IMR-90 (cell line): Measurements from ENCODE around the gene KRTAP8-1. TPM values are rescaled to one million over a fixed set of nuclear protein-coding genes. Genes with fewer than 3 reads are reported as not detected.

Experiments
- ATAC-seq: fragments of 200-7000 bp; cut with Tn5 transposase; 2 replicates; pipeline ENCODE4 v1.9.1; 2020; ENCODE audit warnings: low read depth, mild to moderate bottlenecking, moderate library complexity
- BruUV-seq: library from RNA; stranded (reverse); fragments of 400-500 nt; replicated peaks from 2 replicates; lab custom pipeline; 2021; lab: Mats Ljungman, UMichigan
- CTCF ChIA-PET: fragments of 300-600 bp; formaldehyde crosslinking; extraction: SDS; loops from one replicate; lab custom pipeline; 2021; ENCODE audit warnings: antibody characterized with exemption; lab: Yijun Ruan, JAX
- POLR2A ChIA-PET: fragments of 300-600 bp; sonication (Branson Sonifier 250); formaldehyde crosslinking; loops from one replicate; lab custom pipeline; 2022; ENCODE audit warnings: antibody characterized with exemption; ENCODE audit not compliant: unreplicated experiment; lab: Charles Lee
- DNase-seq: peaks from one replicate; pipeline ENCODE4 v3.0.0; 2013
- H2AFZ ChIP-seq: replicated peaks from 2 replicates; pipeline ENCODE3; 2013; ENCODE audit warnings: low read length, mild to moderate bottlenecking; ENCODE audit not compliant: poor library complexity
- H2AK5ac ChIP-seq: 2 replicates; pipeline ENCODE4 v1.6.1; 2013; ENCODE audit warnings: low read depth, low read length, inconsistent platforms
- H2AK9ac ChIP-seq: replicated peaks from 2 replicates; pipeline ENCODE3; 2013; ENCODE audit warnings: mild to moderate bottlenecking, low read depth, low read length, moderate library complexity; ENCODE audit not compliant: poor library complexity
- H2BK120ac ChIP-seq: 2 replicates; pipeline ENCODE4 v1.6.1; 2013; ENCODE audit warnings: low read depth, low read length, inconsistent platforms
- H2BK15ac ChIP-seq: 3 replicates; pipeline ENCODE4 v1.6.1; 2013; ENCODE audit warnings: low read depth, low read length, inconsistent platforms
- H2BK20ac ChIP-seq: 2 replicates; pipeline ENCODE4 v1.6.1; 2013; ENCODE audit warnings: low read depth, mild to moderate bottlenecking, inconsistent platforms, low read length, moderate library complexity
- H2BK5ac ChIP-seq: 2 replicates; pipeline ENCODE4 v1.6.1; 2013; ENCODE audit warnings: mild to moderate bottlenecking, low read depth, low read length, inconsistent platforms; ENCODE audit not compliant: poor library complexity, severe bottlenecking
- H3K14ac ChIP-seq: replicated peaks from 2 replicates; pipeline ENCODE4 v1.6.1; 2013; ENCODE audit warnings: low read depth, low read length, inconsistent platforms
- H3K18ac ChIP-seq: 2 replicates; pipeline ENCODE4 v1.6.1; 2013; ENCODE audit warnings: low read depth, low read length, control low read depth
- H3K23ac ChIP-seq: 2 replicates; pipeline ENCODE4 v1.6.1; 2013; ENCODE audit warnings: low read depth, low read length, inconsistent platforms
- H3K27ac ChIP-seq: 2 replicates; pipeline ENCODE4 v1.5.1; 2013; ENCODE audit warnings: mild to moderate bottlenecking, control low read depth, low read length; ENCODE audit not compliant: insufficient read depth
- H3K27me3 ChIP-seq: 2 replicates; pipeline ENCODE4 v1.6.1; 2013; ENCODE audit warnings: low read length; ENCODE audit not compliant: control insufficient read depth, insufficient read depth
- H3K36me3 ChIP-seq: 2 replicates; pipeline ENCODE4 v1.6.1; 2013; ENCODE audit warnings: low read length, mixed read lengths; ENCODE audit not compliant: control insufficient read depth, insufficient read depth
- H3K4ac ChIP-seq: 2 replicates; pipeline ENCODE4 v1.6.1; 2013; ENCODE audit warnings: low read depth, low read length, inconsistent platforms
- H3K4me1 ChIP-seq: 2 replicates; pipeline ENCODE4 v1.6.1; 2013; ENCODE audit warnings: low read length, mixed read lengths; ENCODE audit not compliant: control insufficient read depth, insufficient read depth
- H3K4me2 ChIP-seq: 2 replicates; pipeline ENCODE4 v1.6.1; 2013; ENCODE audit warnings: low read depth, mild to moderate bottlenecking, control low read depth, low read length, moderate library complexity
- H3K4me3 ChIP-seq: 2 replicates; pipeline ENCODE4 v1.5.1; 2013; ENCODE audit warnings: low read depth, mild to moderate bottlenecking, control low read depth, low read length, moderate library complexity; ENCODE audit not compliant: insufficient read depth
- H3K56ac ChIP-seq: 2 replicates; pipeline ENCODE4 v1.6.1; 2013; ENCODE audit warnings: low read length, inconsistent platforms; ENCODE audit not compliant: insufficient read depth; ENCODE audit errors: extremely low read depth
- H3K79me1 ChIP-seq, 2 experiments: 2 replicates each; pipeline ENCODE4 v1.6.1; 2013; ENCODE audit warnings: low read length in 2 of 2, inconsistent platforms in 1 of 2, low read depth in 1 of 2
- H3K9ac ChIP-seq: 2 replicates; pipeline ENCODE4 v1.6.1; 2013; ENCODE audit warnings: low read depth, low read length, control low read depth
- H3K9me1 ChIP-seq: 2 replicates; pipeline ENCODE4 v1.6.1; 2013; ENCODE audit warnings: low read length, inconsistent platforms; ENCODE audit not compliant: insufficient read depth
- H3K9me3 ChIP-seq: 2 replicates; pipeline ENCODE4 v1.6.1; 2013; ENCODE audit warnings: low read length; ENCODE audit not compliant: control insufficient read depth, insufficient read depth
- H4K20me1 ChIP-seq: 2 replicates; pipeline ENCODE4 v1.6.1; 2013; ENCODE audit warnings: low read length, inconsistent platforms; ENCODE audit not compliant: insufficient read depth
- H4K5ac ChIP-seq: 2 replicates; pipeline ENCODE4 v1.6.1; 2013; ENCODE audit warnings: mild to moderate bottlenecking, low read depth, low read length, control low read depth
- H4K8ac ChIP-seq, 2 experiments: 2 replicates each; pipeline ENCODE4 v1.6.1; 2013; ENCODE audit warnings: low read depth in 2 of 2, low read length in 2 of 2, control low read depth in 1 of 2, inconsistent platforms in 1 of 2
- H4K91ac ChIP-seq: 2 replicates; pipeline ENCODE4 v1.6.1; 2013; ENCODE audit warnings: low read depth, low read length, inconsistent platforms; ENCODE audit not compliant: insufficient read depth
- BHLHE40 ChIP-seq: fragments of 150-350 bp; IDR thresholded peaks from 2 replicates; pipeline ENCODE4 v1.6.1; 2016; ENCODE audit warnings: mild to moderate bottlenecking, low read depth, low read length
- CEBPB ChIP-seq: IDR thresholded peaks from 2 replicates; pipeline ENCODE4 v1.6.1; 2012; ENCODE audit warnings: low read depth, low read length, improper control_type of control experiment
- FOS ChIP-seq: fragments of 150-350 bp; IDR thresholded peaks from 2 replicates; pipeline ENCODE4 v1.6.1; 2016; ENCODE audit warnings: low read depth, low read length
- MAFK ChIP-seq: IDR thresholded peaks from 2 replicates; pipeline ENCODE4 v1.6.1; 2012; ENCODE audit warnings: low read depth, low read length, improper control_type of control experiment
- MAZ ChIP-seq: IDR thresholded peaks from 2 replicates; pipeline ENCODE4 v1.6.1; 2012; ENCODE audit warnings: low read depth, mild to moderate bottlenecking, low read length, improper control_type of control experiment, moderate library complexity, borderline replicate concordance
- NFE2L2 ChIP-seq: fragments of 150-350 bp; IDR thresholded peaks from 2 replicates; pipeline ENCODE4 v1.6.1; 2016; ENCODE audit warnings: low read depth, mild to moderate bottlenecking, low read length
- RAD21 ChIP-seq: IDR thresholded peaks from 2 replicates; pipeline ENCODE4 v1.6.1; 2012; ENCODE audit warnings: low read length, improper control_type of control experiment
- RCOR1 ChIP-seq: IDR thresholded peaks from 2 replicates; pipeline ENCODE4 v1.6.1; 2012; ENCODE audit warnings: mild to moderate bottlenecking, low read length, improper control_type of control experiment; ENCODE audit not compliant: insufficient replicate concordance
- SMC3 ChIP-seq: fragments of 150-350 bp; IDR thresholded peaks from 2 replicates; pipeline ENCODE4 v1.6.1; 2016; ENCODE audit warnings: low read depth, mild to moderate bottlenecking, antibody characterized with exemption, low read length, moderate library complexity
- WGBS, 2 experiments: methylation state at CpG; one replicate each; pipeline versions ENCODE4 v1.1.5 to v1.1.7; 2013; ENCODE audit warnings: missing lambda C conversion rate in 2 of 2; ENCODE audit not compliant: insufficient read length in 1 of 2; ENCODE audit errors: extremely low coverage in 2 of 2; 5-methylcytosine and 5-hydroxymethylcytosine counted together
- dilution Hi-C: fragments of 300-500 bp; cut with HindIII; formaldehyde crosslinking; loops from one replicate; pipeline ENCODE4 v1.14.3; 2018; ENCODE audit warnings: low sequenced_read_pairs; ENCODE audit not compliant: unreplicated experiment
- in situ Hi-C: fragments of 300-500 bp; cut with MboI; formaldehyde crosslinking; loops from 3 replicates; pipeline ENCODE4 v1.14.3; 2019; ENCODE audit warnings: low sequenced_read_pairs, inconsistent platforms, mixed read lengths
- intact Hi-C: fragments of 100-400 bp; cut with micrococcal nuclease; formaldehyde crosslinking; loops from 2 replicates; pipeline ENCODE4 v1.10.0; 2022
- polyA plus RNA-seq, 3 experiments: library from polyadenylated mRNA; depleted of rRNA; stranded (reverse); fragments of >200 nt; gene quantifications; 2 replicates each; pipeline ENCODE4 v1.2.3, GENCODE V29; 2012; ENCODE audit warnings: low replicate concordance in 1 of 3
- total RNA-seq: library from RNA; depleted of rRNA; stranded (reverse); fragments of >200 nt; gene quantifications from 2 replicates; pipeline ENCODE4 v1.2.3, GENCODE V29; 2012

The KRTAP8-1 gene
- total and polyA plus RNA-seq, 2 of the 4 experiments (the other 2 are of a cell fraction) = not detected

DNA sequence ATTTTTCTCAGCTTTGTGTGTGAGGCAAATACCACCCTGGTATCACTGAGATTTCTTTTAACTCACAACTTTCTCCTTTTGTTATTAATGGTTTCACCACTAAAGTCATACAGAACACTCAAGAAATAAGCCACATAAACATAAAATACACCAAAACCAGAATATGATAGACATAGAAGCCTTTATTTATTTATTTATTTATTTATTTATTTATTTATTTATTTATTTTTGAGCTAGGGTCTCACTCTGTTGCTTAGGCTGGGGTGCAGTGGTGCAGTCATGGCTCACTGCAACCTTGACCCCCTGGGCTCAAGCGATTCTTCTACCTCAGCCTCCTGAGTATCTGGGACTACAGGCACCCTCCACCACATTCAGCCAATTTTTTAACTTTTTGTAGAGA lies 12.5 kb downstream of the KRTAP8-1 start:
- no peaks in the 10 kb centered on the region for H3K9me1 ChIP-seq
- no peak overlapping the region for H3K56ac ChIP-seq
- dilution Hi-C loops (no loop called here), in situ Hi-C loops (no loop called here), intact Hi-C loops (no loop called here)
- no peak overlapping the region for H2AK9ac ChIP-seq
- H3K79me1 ChIP-seq = no peaks in the 10 kb centered on the region
- no peak overlapping the region for H2BK20ac ChIP-seq
- H2BK15ac ChIP-seq = no peak overlapping the region
- H2AFZ ChIP-seq = no peak overlapping the region
- no peak overlapping the region for H4K5ac ChIP-seq
- H4K20me1 ChIP-seq = no peaks in the 10 kb centered on the region
- H3K14ac ChIP-seq = no peak overlapping the region
- ATAC-seq (no peak), DNase-seq (no peak)
- H4K91ac ChIP-seq = no peak overlapping the region
- no peak overlapping the region for H2AK5ac ChIP-seq
- H4K8ac ChIP-seq = no peak overlapping the region
- BruUV-seq = no TSS peak
- H2BK5ac ChIP-seq = no peak overlapping the region
- CTCF ChIA-PET = no interaction called here
- H3K9ac ChIP-seq = no peak overlapping the region
- H3K4me2 ChIP-seq = no peak overlapping the region
- H3K36me3 ChIP-seq = no peaks in the 10 kb centered on the region
- no peak overlapping the region for H2BK120ac ChIP-seq
- H3K27me3 ChIP-seq = no peaks in the 10 kb centered on the region
- H3K4me1 ChIP-seq = no peaks in the 10 kb centered on the region
- no peak overlapping the region for H3K4ac ChIP-seq
- no peak overlapping the region for H3K27ac ChIP-seq
- TF ChIP-seq NFE2L2 = no peak
- TF ChIP-seq CEBPB = no peak
- TF ChIP-seq MAFK = no peak
- no peak for TF ChIP-seq MAZ
- TF ChIP-seq FOS = no peak
- no peak for TF ChIP-seq SMC3
- no peak for TF ChIP-seq BHLHE40
- no peak for TF ChIP-seq RCOR1
- TF ChIP-seq RAD21 = no peak
- WGBS, 2 experiments = no CpG with 5 or more reads among the region's 1 CpG
- POLR2A ChIA-PET = no interaction called here
- no peak overlapping the region for H3K18ac ChIP-seq
- H3K9me3 ChIP-seq = peaks cover 2% of the 10 kb centered on the region
- H3K23ac ChIP-seq = no peak overlapping the region
- no peak overlapping the region for H3K4me3 ChIP-seq
